Uterus (tissue), 4 donors: ENCODE data around the gene RBL2. TPM values are rescaled to one million over a fixed set of nuclear protein-coding genes. Genes with fewer than 3 reads are reported as not detected.

Source experiments
- DNase-seq, 2 donors: peaks; one replicate each; pipeline ENCODE4 v3.0.0-alpha.2; 2019 to 2020
- H3K27ac ChIP-seq, 2 donors: fragments of 200-600 bp; sonication (generic); 1 replicate in 1 of 2; 2 replicates in 1 of 2; pipeline ENCODE4 v1.5.1; 2016 to 2018
- H3K27me3 ChIP-seq, 2 donors: fragments of 200-600 bp; sonication (generic); one replicate each; pipeline ENCODE4 v1.5.1; 2018 to 2019; ENCODE audit warnings: control low read depth in 1 of 2
- H3K36me3 ChIP-seq, 2 donors: fragments of 200-600 bp; sonication (generic); one replicate each; pipeline ENCODE4 v1.5.1; 2019; ENCODE audit warnings: control low read depth in 1 of 2
- H3K4me1 ChIP-seq, 2 donors: fragments of 200-600 bp; sonication (generic); one replicate each; pipeline ENCODE4 v1.5.1; 2018 to 2019; ENCODE audit warnings: control low read depth in 1 of 2
- H3K4me3 ChIP-seq, 2 donors: fragments of 200-600 bp; sonication (generic); 1 replicate in 1 of 2; 2 replicates in 1 of 2; pipeline ENCODE4 v1.5.1; 2018 to 2019; ENCODE audit warnings: mild to moderate bottlenecking in 1 of 2
- H3K9me3 ChIP-seq, 2 donors: fragments of 200-600 bp; sonication (generic); one replicate each; pipeline ENCODE4 v1.5.1; 2019; ENCODE audit warnings: control low read depth in 1 of 2
- CTCF ChIP-seq, 4 experiments: fragments of 200-600 bp in 2 of 4; fragments of 450-650 bp in 2 of 4; sonication (generic) in 2 of 4; IDR thresholded peaks; one replicate each; pipeline ENCODE4 v1.5.1; 2016 to 2019; ENCODE audit warnings: antibody characterized with exemption in 4 of 4, mild to moderate bottlenecking in 2 of 4, moderate library complexity in 1 of 4
- POLR2A ChIP-seq, 2 donors: fragments of 450-650 bp; IDR thresholded peaks; one replicate each; pipeline ENCODE4 v1.6.1; 2016; ENCODE audit warnings: antibody characterized with exemption in 2 of 2, mild to moderate bottlenecking in 1 of 2, moderate library complexity in 1 of 2
- intact Hi-C: fragments of 100-400 bp; cut with DNase I; formaldehyde crosslinking; loops from one replicate; pipeline ENCODE4 v1.15.1; 2023; ENCODE audit warnings: low total_unique reads
- total RNA-seq, 4 donors: library from RNA; depleted of rRNA in 3 of 4; stranded (reverse); fragments of >200 nt in 3 of 4; gene quantifications; one replicate each; pipeline versions ENCODE4 v1.1.0 to v1.2.4, GENCODE V29; 2014 to 2023
- donor health status: DM: yes; HTN: yes; CAD: no.

Gene RBL2
- total RNA-seq, 4 donors from 2014 or later: 91.2 to 162 (median 118) TPM

- H3K27me3 ChIP-seq: no peaks in the 10 kb centered on the region
- intact Hi-C loops: no loop called here
- no peaks in the 10 kb centered on the region for H3K36me3 ChIP-seq
- DNase-seq: no peak
- no peak overlapping the region for H3K4me3 ChIP-seq
- H3K27ac ChIP-seq: peak overlapping the region in 1 of 2 donors; percentile 11
- no peaks in the 10 kb centered on the region for H3K4me1 ChIP-seq
- no peaks in the 10 kb centered on the region for H3K9me3 ChIP-seq
- TF ChIP-seq POLR2A (IDR thresholded peaks at IDR 0.05) (no peak), CTCF (IDR thresholded peaks at IDR 0.05) (no peak)
Measured at GRCh38 chr16:53428681-53429080, 5.6 kb upstream of the RBL2 start.

- intact Hi-C loops: no loop called here
- TF ChIP-seq POLR2A (IDR thresholded peaks at IDR 0.05) (no peak), CTCF (IDR thresholded peaks at IDR 0.05) (no peak)
- peak in 1 of 2 donors; percentile 65 for DNase-seq
- H3K36me3 ChIP-seq: no peaks in the 10 kb centered on the region
- H3K4me3 ChIP-seq: no peak overlapping the region
- no peaks in the 10 kb centered on the region for H3K27me3 ChIP-seq
- H3K4me1 ChIP-seq: no peaks in the 10 kb centered on the region
- H3K27ac ChIP-seq: no peak overlapping the region
- no peaks in the 10 kb centered on the region for H3K9me3 ChIP-seq
Measured at GRCh38 chr16:53429221-53429943, 4.9 kb upstream of the RBL2 start.

- H3K4me3 ChIP-seq: no peak overlapping the region
Measured at GRCh38 chr16:53430363-53430762, 3.9 kb upstream of the RBL2 start.

GRCh38 chr16:53433509-53433908, 762 bp upstream of the RBL2 start:
- peaks cover 0 to 8% of the 10 kb centered on the region in 2 donors for H3K4me1 ChIP-seq
- no peak for DNase-seq
- H3K4me3 ChIP-seq: peak overlapping the region in 1 of 2 donors; percentile 95
- intact Hi-C loops: no loop called here
- no peaks in the 10 kb centered on the region for H3K36me3 ChIP-seq
- TF ChIP-seq POLR2A (IDR thresholded peaks at IDR 0.05) (no peak), CTCF (IDR thresholded peaks at IDR 0.05) (no peak)
- no peaks in the 10 kb centered on the region for H3K27me3 ChIP-seq
- no peaks in the 10 kb centered on the region for H3K9me3 ChIP-seq
- peak overlapping the region; percentile 90 to 95 for H3K27ac ChIP-seq

More at GRCh38 chr16:53430363-53430762, 3.9 kb upstream of the RBL2 start:
- Histone ChIP-seq H3K9me3 (no peaks in the 10 kb centered on the region), H3K27ac (no peak overlapping the region), H3K27me3 (no peaks in the 10 kb centered on the region), H3K4me1 (no peaks in the 10 kb centered on the region), H3K36me3 (no peaks in the 10 kb centered on the region)
- TF ChIP-seq POLR2A (IDR thresholded peaks at IDR 0.05) (no peak), CTCF (IDR thresholded peaks at IDR 0.05) (no peak)
- no peak for DNase-seq
- intact Hi-C loops: no loop called here

- Histone ChIP-seq H3K36me3 (no peaks in the 10 kb centered on the region), H3K27ac (peak overlapping the region; percentile 90 to 95), H3K4me1 (peaks cover 0 to 8% of the 10 kb centered on the region in 2 donors), H3K4me3 (peak overlapping the region; percentile 79 to 95), H3K9me3 (no peaks in the 10 kb centered on the region), H3K27me3 (no peaks in the 10 kb centered on the region)
- intact Hi-C loops: no loop called here
- DNase-seq: no peak
- TF ChIP-seq POLR2A (IDR thresholded peaks at IDR 0.05) (no peak), CTCF (IDR thresholded peaks at IDR 0.05) (no peak)
Measured at GRCh38 chr16:53433930-53434376, 318 bp upstream of the RBL2 start.
